Upper lobe of left lung (tissue), 6 donors: ENCODE data around the gene DTWD2. TPM values are rescaled to one million over a fixed set of nuclear protein-coding genes. Genes with fewer than 3 reads are reported as not detected.
"Not testable (repeated sequence)": the region's sequence is repeated elsewhere in the genome, so short reads cannot be mapped to it uniquely, and the experiment has no call there.

Experiments
- ATAC-seq, 2 donors: fragments of 200-7000 bp; cut with Tn5 transposase; one replicate each; pipeline ENCODE4 v1.9.1; 2022; ENCODE audit warnings: mild to moderate bottlenecking in 2 of 2, moderate library complexity in 2 of 2; ENCODE audit not compliant: low FRiP score in 2 of 2
- DNase-seq, 2 donors: peaks; one replicate each; pipeline ENCODE4 v3.0.0-alpha.2; 2019 to 2020
- H3K27ac ChIP-seq, 4 donors: fragments of 200-600 bp; sonication (generic); one replicate each; pipeline ENCODE4 v1.5.1; 2016 to 2019
- H3K27me3 ChIP-seq, 4 donors: fragments of 200-600 bp; sonication (generic); one replicate each; pipeline ENCODE4 v1.5.1; 2017 to 2019
- H3K36me3 ChIP-seq, 4 donors: fragments of 200-600 bp; sonication (generic); one replicate each; pipeline ENCODE4 v1.5.1; 2016 to 2019
- H3K4me1 ChIP-seq, 4 donors: fragments of 200-600 bp; sonication (generic); one replicate each; pipeline ENCODE4 v1.5.1; 2018 to 2019
- H3K4me3 ChIP-seq, 4 donors: fragments of 200-600 bp; sonication (generic); one replicate each; pipeline ENCODE4 v1.5.1; 2017 to 2019; ENCODE audit warnings: mild to moderate bottlenecking in 2 of 4, moderate library complexity in 1 of 4
- H3K9me3 ChIP-seq, 4 donors: fragments of 200-600 bp; sonication (generic); one replicate each; pipeline ENCODE4 v1.5.1; 2018 to 2019
- EP300 ChIP-seq, 4 donors: sonication (generic); formaldehyde crosslinking; IDR thresholded peaks; one replicate each; pipeline ENCODE4 v1.5.1; 2017; ENCODE audit warnings: antibody characterized with exemption in 4 of 4, control low read depth in 2 of 4
- POLR2A ChIP-seq, 4 donors: fragments of 450-650 bp; IDR thresholded peaks; one replicate each; pipeline ENCODE4 v1.5.1; 2016 to 2017; ENCODE audit warnings: antibody characterized with exemption in 4 of 4, mild to moderate bottlenecking in 2 of 4
- POLR2AphosphoS5 ChIP-seq, 2 donors: sonication (generic); formaldehyde crosslinking; IDR thresholded peaks; one replicate each; pipeline ENCODE4 v1.5.1; 2017; ENCODE audit warnings: antibody characterized with exemption in 2 of 2
- WGBS, 2 donors: methylation state at CpG; one replicate each; pipeline ENCODE4 v1.1.5; 2017 to 2018; 5-methylcytosine and 5-hydroxymethylcytosine counted together
- total RNA-seq, 6 donors: library from RNA; depleted of rRNA in 4 of 6; stranded (reverse); fragments of >200 nt in 4 of 6; gene quantifications; one replicate each; pipeline versions ENCODE4 v1.1.0 to v1.2.1, GENCODE V29; 2016 to 2021
- TF ChIP-seq, protein P1 (sequence below), 6 experiments: fragments of 450-650 bp in 4 of 6; fragments of 200-600 bp in 2 of 6; sonication (generic) in 2 of 6; IDR thresholded peaks; one replicate each; pipeline ENCODE4 v1.5.1; 2016 to 2019; ENCODE audit warnings: antibody characterized with exemption in 6 of 6
- donor health status: DM: no; HTN: no; CAD: no; lungs with moderate emphysema.
- donor health status: DM: no; HTN: yes; CAD: no; lungs with severe emphysema.

DTWD2 gene
- total RNA-seq, 6 donors from 2014 or later, result 7.1 to 14.7 (median 9.5) TPM

DNA sequence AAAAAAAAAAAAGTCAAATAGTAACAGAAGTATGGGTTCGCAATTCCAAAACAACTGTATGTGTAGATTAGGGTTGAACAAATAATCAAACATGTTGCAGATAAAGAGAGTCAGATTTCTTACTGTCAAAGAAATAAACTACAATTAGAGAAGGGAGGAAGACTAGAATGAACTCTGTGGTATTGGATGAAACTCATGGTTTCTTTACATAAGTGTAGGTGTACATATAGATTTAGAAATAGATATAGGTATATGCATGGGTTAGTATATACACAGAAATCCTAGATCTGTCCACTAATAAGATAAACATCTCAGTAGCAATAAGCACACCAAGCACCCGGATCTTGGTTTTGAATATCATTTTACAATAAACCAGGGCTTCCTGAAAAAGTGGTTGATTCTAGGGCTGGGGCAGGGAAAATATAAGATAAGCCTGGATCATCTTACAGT is 21.3 kb downstream of the DTWD2 start:
- ATAC-seq (no peak), DNase-seq (no peak)
- Histone ChIP-seq H3K9me3 (no peaks in the 10 kb centered on the region), H3K4me3 (no peak overlapping the region), H3K4me1 (no peaks in the 10 kb centered on the region), H3K27me3 (no peaks in the 10 kb centered on the region), H3K27ac (no peak overlapping the region), H3K36me3 (no peaks in the 10 kb centered on the region)
- TF ChIP-seq EP300 (IDR thresholded peaks at IDR 0.05) (no peak), POLR2A (IDR thresholded peaks at IDR 0.05) (no peak), POLR2AphosphoS5 (IDR thresholded peaks at IDR 0.05) (no peak)
- TF ChIP-seq, protein P1, sequence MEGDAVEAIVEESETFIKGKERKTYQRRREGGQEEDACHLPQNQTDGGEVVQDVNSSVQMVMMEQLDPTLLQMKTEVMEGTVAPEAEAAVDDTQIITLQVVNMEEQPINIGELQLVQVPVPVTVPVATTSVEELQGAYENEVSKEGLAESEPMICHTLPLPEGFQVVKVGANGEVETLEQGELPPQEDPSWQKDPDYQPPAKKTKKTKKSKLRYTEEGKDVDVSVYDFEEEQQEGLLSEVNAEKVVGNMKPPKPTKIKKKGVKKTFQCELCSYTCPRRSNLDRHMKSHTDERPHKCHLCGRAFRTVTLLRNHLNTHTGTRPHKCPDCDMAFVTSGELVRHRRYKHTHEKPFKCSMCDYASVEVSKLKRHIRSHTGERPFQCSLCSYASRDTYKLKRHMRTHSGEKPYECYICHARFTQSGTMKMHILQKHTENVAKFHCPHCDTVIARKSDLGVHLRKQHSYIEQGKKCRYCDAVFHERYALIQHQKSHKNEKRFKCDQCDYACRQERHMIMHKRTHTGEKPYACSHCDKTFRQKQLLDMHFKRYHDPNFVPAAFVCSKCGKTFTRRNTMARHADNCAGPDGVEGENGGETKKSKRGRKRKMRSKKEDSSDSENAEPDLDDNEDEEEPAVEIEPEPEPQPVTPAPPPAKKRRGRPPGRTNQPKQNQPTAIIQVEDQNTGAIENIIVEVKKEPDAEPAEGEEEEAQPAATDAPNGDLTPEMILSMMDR (IDR thresholded peaks at IDR 0.05), result no peak
- WGBS, 2 donors, result 79 to 86% methylated on average over 2 of the region's 2 CpGs

DNA sequence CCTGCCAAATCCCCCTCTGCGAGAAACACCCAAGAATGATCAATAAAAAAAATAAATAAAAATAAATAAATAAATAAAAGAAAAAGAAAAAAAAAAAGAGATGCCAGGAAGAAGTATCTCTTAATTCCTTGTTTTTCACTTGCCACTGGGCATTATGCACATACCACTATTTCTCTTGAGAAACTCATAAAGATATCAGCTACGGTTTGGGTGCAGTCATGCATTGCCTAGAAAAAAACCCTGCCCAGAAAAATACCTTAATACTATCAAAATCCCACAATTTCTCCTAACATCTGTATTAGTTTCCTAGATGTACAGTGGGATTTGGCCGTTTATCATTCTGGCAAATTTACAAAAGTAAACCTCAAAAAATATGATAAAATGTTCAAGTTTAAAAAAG is 22.5 kb downstream of the DTWD2 start:
- DNase-seq (no peak), ATAC-seq (no peak)
- no peaks in the 10 kb centered on the region for H3K36me3 ChIP-seq
- H3K4me3 ChIP-seq, result no peak overlapping the region
- 89 to 93% methylated on average over 3 of the region's 3 CpGs for WGBS, 2 donors
- no peaks in the 10 kb centered on the region for H3K4me1 ChIP-seq
- H3K27me3 ChIP-seq, result no peaks in the 10 kb centered on the region
- no peak for TF ChIP-seq POLR2A (IDR thresholded peaks at IDR 0.05)
- TF ChIP-seq EP300 (IDR thresholded peaks at IDR 0.05), result no peak
- no peak for TF ChIP-seq POLR2AphosphoS5 (IDR thresholded peaks at IDR 0.05)
- TF ChIP-seq, protein P1 (IDR thresholded peaks at IDR 0.05), result no peak
- no peaks in the 10 kb centered on the region for H3K9me3 ChIP-seq
- no peak overlapping the region for H3K27ac ChIP-seq

DNA sequence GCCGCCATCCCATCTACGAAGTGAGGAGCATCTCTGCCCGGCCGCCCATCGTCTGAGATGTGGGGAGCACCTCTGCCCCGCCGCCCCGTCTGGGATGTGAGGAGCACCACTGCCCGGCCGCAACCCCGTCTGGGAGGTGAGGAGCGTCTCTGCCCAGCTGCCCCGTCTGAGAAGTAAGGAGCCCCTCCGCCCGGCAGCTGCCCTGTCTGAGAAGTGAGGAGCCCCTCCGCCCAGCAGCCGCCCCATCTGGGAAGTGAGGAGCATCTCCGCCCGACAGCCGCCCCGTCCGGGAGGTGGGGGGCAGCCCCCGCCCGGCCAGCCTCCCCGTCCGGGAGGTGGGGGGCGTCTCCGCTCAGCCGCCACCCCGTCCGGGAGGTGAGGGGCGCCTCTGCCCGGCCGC is 23.4 kb downstream of the DTWD2 start:
- not testable (repeated sequence) for H3K36me3 ChIP-seq, ATAC-seq, H3K27ac ChIP-seq, H3K27me3 ChIP-seq, H3K9me3 ChIP-seq, H3K4me1 ChIP-seq, H3K4me3 ChIP-seq
- peak in 1 of 2 donors; percentile 64 for DNase-seq
- WGBS, 2 donors, result 98 to 100% methylated on average over 3 to 19 of the region's 34 CpGs

DNA sequence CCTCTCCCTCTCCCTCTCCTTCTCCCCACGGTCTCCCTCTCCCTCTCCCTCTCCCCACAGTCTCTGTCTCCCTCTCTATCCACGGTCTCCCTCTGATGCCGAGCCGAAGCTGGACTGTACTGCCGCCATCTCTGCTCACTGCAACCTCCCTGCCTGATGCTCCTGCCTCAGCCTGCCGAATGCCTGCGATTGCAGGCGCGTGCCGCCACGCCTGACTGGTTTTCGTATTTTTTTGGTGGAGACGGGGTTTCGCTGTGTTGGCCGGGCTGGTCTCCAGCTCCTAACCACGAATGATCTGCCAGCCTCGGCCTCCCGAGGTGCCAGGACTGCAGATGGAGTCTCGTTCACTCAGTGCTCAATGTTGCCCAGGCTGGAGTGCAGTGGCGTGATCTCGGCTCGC is 24.0 kb downstream of the DTWD2 start:
- DNase-seq, result peak in 1 of 2 donors; percentile 63
- ATAC-seq, H3K9me3 ChIP-seq, H3K27ac ChIP-seq, H3K4me3 ChIP-seq, H3K36me3 ChIP-seq, H3K4me1 ChIP-seq, H3K27me3 ChIP-seq: not testable (repeated sequence)
- 91 to 94% methylated on average over 14 to 19 of the region's 22 CpGs for WGBS, 2 donors

DNA sequence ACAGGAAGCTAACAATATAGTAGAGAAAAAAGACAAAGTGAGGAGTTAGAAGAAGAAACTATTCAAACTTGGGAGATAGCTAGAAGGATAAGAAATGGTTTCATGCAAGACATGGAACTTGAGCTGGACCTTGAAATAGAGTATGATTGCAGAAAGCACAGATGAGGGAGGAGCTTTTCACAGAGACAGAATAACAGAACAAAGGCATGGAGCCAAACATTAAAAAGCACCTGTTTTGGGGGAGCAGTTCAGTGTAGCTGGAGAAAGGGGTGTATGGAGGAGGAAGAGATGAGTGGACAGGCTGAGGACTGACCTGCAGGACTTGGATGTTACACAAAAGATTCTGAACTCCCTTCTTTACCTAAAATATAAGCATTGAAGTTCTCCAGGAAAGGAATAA is 25.2 kb downstream of the DTWD2 start:
- H3K27me3 ChIP-seq, result no peaks in the 10 kb centered on the region
- H3K27ac ChIP-seq, result no peak overlapping the region
- no peaks in the 10 kb centered on the region for H3K9me3 ChIP-seq
- no peak overlapping the region for H3K4me3 ChIP-seq
- ATAC-seq (no peak), DNase-seq (no peak)
- no peaks in the 10 kb centered on the region for H3K36me3 ChIP-seq
- H3K4me1 ChIP-seq, result no peaks in the 10 kb centered on the region
- no peak for TF ChIP-seq POLR2A (IDR thresholded peaks at IDR 0.05)
- TF ChIP-seq, protein P1 (IDR thresholded peaks at IDR 0.05), result no peak
- TF ChIP-seq EP300 (IDR thresholded peaks at IDR 0.05), result no peak
- TF ChIP-seq POLR2AphosphoS5 (IDR thresholded peaks at IDR 0.05), result no peak

DNA sequence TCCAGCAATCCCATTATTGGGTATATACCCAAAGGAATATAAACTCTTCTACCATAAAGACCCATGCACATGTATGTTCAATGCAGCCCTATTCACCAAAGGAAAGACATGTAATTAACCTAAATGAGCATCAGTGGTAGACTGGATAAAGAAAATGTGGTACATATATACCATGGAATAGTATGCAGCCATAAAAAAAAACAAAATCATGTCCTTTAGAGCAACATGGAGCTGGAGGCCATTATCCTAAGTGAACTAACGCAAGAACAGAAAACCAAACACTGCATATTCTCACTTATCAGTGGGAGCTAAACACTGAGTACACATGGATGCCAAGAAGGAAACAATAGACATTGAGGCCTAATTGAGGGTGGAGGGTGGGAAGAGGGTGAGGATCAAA is 27.8 kb downstream of the DTWD2 start:
- Histone ChIP-seq H3K4me1 (peaks cover 0 to 5% (median 0%) of the 10 kb centered on the region in 4 donors), H3K27me3 (no peaks in the 10 kb centered on the region), H3K9me3 (no peaks in the 10 kb centered on the region), H3K27ac (no peak overlapping the region), H3K4me3 (no peak overlapping the region), H3K36me3 (no peaks in the 10 kb centered on the region)
- WGBS, 2 donors, result 89 to 90% methylated on average over 1 of the region's 1 CpG
- no peak for TF ChIP-seq POLR2A (IDR thresholded peaks at IDR 0.05)
- no peak for TF ChIP-seq EP300 (IDR thresholded peaks at IDR 0.05)
- TF ChIP-seq, protein P1 (IDR thresholded peaks at IDR 0.05), result no peak
- no peak for TF ChIP-seq POLR2AphosphoS5 (IDR thresholded peaks at IDR 0.05)
- DNase-seq (no peak), ATAC-seq (no peak)
